K562 (cell line): ENCODE data around the gene RNF6. TPM values are rescaled to one million over a fixed set of nuclear protein-coding genes. Genes with fewer than 3 reads are reported as not detected.

Source experiments
- ESRRB ChIP-seq: fragments of 250-450 bp; sonication (Bioruptor Pico); IDR thresholded peaks from 2 replicates; pipeline ENCODE4 v1.5.0; 2020; ENCODE audit warnings: mild to moderate bottlenecking, moderate library complexity, borderline replicate concordance
- SRSF9 ChIP-seq: fragments of 200-400 bp; formaldehyde crosslinking; IDR thresholded peaks from 2 replicates; pipeline ENCODE4 v1.6.1; 2017; ENCODE audit warnings: low read depth, low read length, borderline replicate concordance
- ZBTB8A ChIP-seq: fragments of 450-650 bp; IDR thresholded peaks from 2 replicates; pipeline ENCODE4 v1.6.1; 2018; ENCODE audit warnings: mild to moderate bottlenecking, moderate library complexity; ENCODE audit not compliant: partially characterized antibody
- polyA plus RNA-seq, 8 experiments: library from polyadenylated mRNA; depleted of rRNA in 4 of 8; stranded (reverse) in 5 of 8; unstranded in 3 of 8; fragments of >200 nt; fragmentation: Nextera tagmentation in 2 of 8; fragmentation: Illumina TruSeq in 1 of 8; extraction: Ambion mirVana in 2 of 8; extraction: Trizol in 1 of 8; gene quantifications; 2 replicates each; pipeline versions ENCODE4 v1.2.1 to v1.2.3, GENCODE V29; 2011 to 2014; ENCODE audit warnings: inconsistent platforms in 1 of 8, missing spikeins in 1 of 8
- total RNA-seq, 7 experiments: library from RNA; depleted of rRNA in 6 of 7; stranded (reverse); fragments of >200 nt in 6 of 7; fragmentation: Illumina TruSeq in 2 of 7; extraction: Trizol in 2 of 7; gene quantifications; 2 replicates each; pipeline versions ENCODE4 v1.2.1 to v1.2.3, GENCODE V29; 2011 to 2021; ENCODE audit warnings: low replicate concordance in 1 of 7
- TF ChIP-seq, protein P1 (sequence below): sonication (generic); formaldehyde crosslinking; IDR thresholded peaks from 2 replicates; pipeline ENCODE4 v1.8.0; 2022; ENCODE audit warnings: mild to moderate bottlenecking, missing genetic modification reagents
- TF ChIP-seq, protein P2 (sequence below): fragments of 250-450 bp; sonication (Bioruptor Pico); IDR thresholded peaks from 2 replicates; pipeline ENCODE4 v1.5.0; 2021
- TF ChIP-seq, protein P3 (sequence below): fragments of 450-650 bp; IDR thresholded peaks from 2 replicates; pipeline ENCODE4 v1.6.1; 2016; ENCODE audit warnings: mild to moderate bottlenecking
- TF ChIP-seq, protein P4 (sequence below): fragments of 450-650 bp; IDR thresholded peaks from 2 replicates; pipeline ENCODE4 v1.6.1; 2016; ENCODE audit warnings: low read depth, mild to moderate bottlenecking, moderate library complexity

Gene RNF6
- total and polyA plus RNA-seq, 9 of the 15 experiments (the other 6 are each of a cell fraction or from before 2014, with no cell fraction given), result 12.0 to 31.4 (median 22.3) TPM

- TF ChIP-seq, protein P1, sequence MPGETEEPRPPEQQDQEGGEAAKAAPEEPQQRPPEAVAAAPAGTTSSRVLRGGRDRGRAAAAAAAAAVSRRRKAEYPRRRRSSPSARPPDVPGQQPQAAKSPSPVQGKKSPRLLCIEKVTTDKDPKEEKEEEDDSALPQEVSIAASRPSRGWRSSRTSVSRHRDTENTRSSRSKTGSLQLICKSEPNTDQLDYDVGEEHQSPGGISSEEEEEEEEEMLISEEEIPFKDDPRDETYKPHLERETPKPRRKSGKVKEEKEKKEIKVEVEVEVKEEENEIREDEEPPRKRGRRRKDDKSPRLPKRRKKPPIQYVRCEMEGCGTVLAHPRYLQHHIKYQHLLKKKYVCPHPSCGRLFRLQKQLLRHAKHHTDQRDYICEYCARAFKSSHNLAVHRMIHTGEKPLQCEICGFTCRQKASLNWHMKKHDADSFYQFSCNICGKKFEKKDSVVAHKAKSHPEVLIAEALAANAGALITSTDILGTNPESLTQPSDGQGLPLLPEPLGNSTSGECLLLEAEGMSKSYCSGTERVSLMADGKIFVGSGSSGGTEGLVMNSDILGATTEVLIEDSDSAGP, result no peak
- TF ChIP-seq, protein P2, sequence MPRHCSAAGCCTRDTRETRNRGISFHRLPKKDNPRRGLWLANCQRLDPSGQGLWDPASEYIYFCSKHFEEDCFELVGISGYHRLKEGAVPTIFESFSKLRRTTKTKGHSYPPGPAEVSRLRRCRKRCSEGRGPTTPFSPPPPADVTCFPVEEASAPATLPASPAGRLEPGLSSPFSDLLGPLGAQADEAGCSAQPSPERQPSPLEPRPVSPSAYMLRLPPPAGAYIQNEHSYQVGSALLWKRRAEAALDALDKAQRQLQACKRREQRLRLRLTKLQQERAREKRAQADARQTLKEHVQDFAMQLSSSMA (CRISPR knock-in tag), result no peak
- TF ChIP-seq SRSF9, result no peak
- TF ChIP-seq ZBTB8A, result no peak
- TF ChIP-seq, protein P3, sequence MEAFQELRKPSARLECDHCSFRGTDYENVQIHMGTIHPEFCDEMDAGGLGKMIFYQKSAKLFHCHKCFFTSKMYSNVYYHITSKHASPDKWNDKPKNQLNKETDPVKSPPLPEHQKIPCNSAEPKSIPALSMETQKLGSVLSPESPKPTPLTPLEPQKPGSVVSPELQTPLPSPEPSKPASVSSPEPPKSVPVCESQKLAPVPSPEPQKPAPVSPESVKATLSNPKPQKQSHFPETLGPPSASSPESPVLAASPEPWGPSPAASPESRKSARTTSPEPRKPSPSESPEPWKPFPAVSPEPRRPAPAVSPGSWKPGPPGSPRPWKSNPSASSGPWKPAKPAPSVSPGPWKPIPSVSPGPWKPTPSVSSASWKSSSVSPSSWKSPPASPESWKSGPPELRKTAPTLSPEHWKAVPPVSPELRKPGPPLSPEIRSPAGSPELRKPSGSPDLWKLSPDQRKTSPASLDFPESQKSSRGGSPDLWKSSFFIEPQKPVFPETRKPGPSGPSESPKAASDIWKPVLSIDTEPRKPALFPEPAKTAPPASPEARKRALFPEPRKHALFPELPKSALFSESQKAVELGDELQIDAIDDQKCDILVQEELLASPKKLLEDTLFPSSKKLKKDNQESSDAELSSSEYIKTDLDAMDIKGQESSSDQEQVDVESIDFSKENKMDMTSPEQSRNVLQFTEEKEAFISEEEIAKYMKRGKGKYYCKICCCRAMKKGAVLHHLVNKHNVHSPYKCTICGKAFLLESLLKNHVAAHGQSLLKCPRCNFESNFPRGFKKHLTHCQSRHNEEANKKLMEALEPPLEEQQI, result 0 out of 2 replicates have a peak, but pooled peaks have one; percentile 31
- TF ChIP-seq, protein P4, sequence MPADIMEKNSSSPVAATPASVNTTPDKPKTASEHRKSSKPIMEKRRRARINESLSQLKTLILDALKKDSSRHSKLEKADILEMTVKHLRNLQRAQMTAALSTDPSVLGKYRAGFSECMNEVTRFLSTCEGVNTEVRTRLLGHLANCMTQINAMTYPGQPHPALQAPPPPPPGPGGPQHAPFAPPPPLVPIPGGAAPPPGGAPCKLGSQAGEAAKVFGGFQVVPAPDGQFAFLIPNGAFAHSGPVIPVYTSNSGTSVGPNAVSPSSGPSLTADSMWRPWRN, result peak; percentile 81
- no peak for TF ChIP-seq ESRRB (CRISPR knock-in tag)
Observed at GRCh38 chr13:26247608-26248007, 25.5 kb upstream of the RNF6 start (continued).
